Activated CD8-positive, alpha-beta memory T cell treated with anti-CD3 and anti-CD28 coated beads, Interleukin-2, amount 50 U/mL, for 4 hours (primary cell): ENCODE results near the gene CROCC2.

Source experiments
- DNase-seq: peaks from one replicate; pipeline ENCODE4 v3.0.0-alpha.2; 2020

Gene CROCC2

GRCh38 chr2:240892925-240893324, 13.2 kb upstream of the CROCC2 start:
- DNase-seq: no peak

GRCh38 chr2:240893363-240893844, 12.7 kb upstream of the CROCC2 start:
- DNase-seq: no peak

- DNase-seq: no peak
These were observed 12.1 kb upstream of the CROCC2 start for GRCh38 chr2:240894006-240894405.

- DNase-seq: no peak
These were observed 11.1 kb upstream of the CROCC2 start for GRCh38 chr2:240894836-240895558.

- DNase-seq: no peak
These were observed 10.3 kb upstream of the CROCC2 start, which contains the start of gene MAB21L4 for GRCh38 chr2:240895656-240896388. Gene MAB21L4, minus strand, starts transcription at chr2:240896156. Its CDS starts 159 bp downstream, at chr2:240895997.

GRCh38 chr2:240896394-240896793, 9.7 kb upstream of the CROCC2 start:
- DNase-seq: no peak

- DNase-seq: no peak
These were observed 9.1 kb upstream of the CROCC2 start for GRCh38 chr2:240896871-240897692.

GRCh38 chr2:240898108-240898730, 7.9 kb upstream of the CROCC2 start:
- no peak for DNase-seq

- DNase-seq: no peak
These were observed 7.2 kb upstream of the CROCC2 start for GRCh38 chr2:240898731-240899467.

- no peak for DNase-seq
These were observed 6.7 kb upstream of the CROCC2 start for GRCh38 chr2:240899468-240899865.

GRCh38 chr2:240900141-240900860, 5.8 kb upstream of the CROCC2 start:
- DNase-seq: no peak

- no peak for DNase-seq
These were observed 4.0 kb upstream of the CROCC2 start for GRCh38 chr2:240901986-240902614.

- DNase-seq: no peak
These were observed 3.5 kb upstream of the CROCC2 start for GRCh38 chr2:240902615-240903041.

GRCh38 chr2:240903191-240904060, 2.7 kb upstream of the CROCC2 start:
- DNase-seq: no peak

- DNase-seq: no peak
These were observed 1.6 kb upstream of the CROCC2 start for GRCh38 chr2:240904216-240905175.

- no peak for DNase-seq
These were observed 857 bp upstream of the CROCC2 start for GRCh38 chr2:240905176-240905781.

- no peak for DNase-seq
These were observed 915 bp downstream of the CROCC2 start for GRCh38 chr2:240906911-240907590.
